Left ventricle myocardium inferior (tissue), 1 donor: ENCODE results near the gene CDC42SE2. TPM values are rescaled to one million over a fixed set of nuclear protein-coding genes. Genes with fewer than 3 reads are reported as not detected.

Source experiments
- DNase-seq: peaks from one replicate; pipeline ENCODE4 v3.0.0-alpha.2; 2020
- H3K27ac ChIP-seq: fragments of 200-600 bp; replicated peaks from 2 replicates; pipeline ENCODE4 v1.8.0; 2021
- H3K27me3 ChIP-seq: fragments of 200-600 bp; 2 replicates; pipeline ENCODE4 v1.8.0; 2021; ENCODE audit warnings: low read depth
- H3K36me3 ChIP-seq: fragments of 200-600 bp; 2 replicates; pipeline ENCODE4 v1.8.0; 2021
- H3K4me1 ChIP-seq: fragments of 200-600 bp; 2 replicates; pipeline ENCODE4 v1.8.0; 2021
- H3K4me3 ChIP-seq: fragments of 200-600 bp; 2 replicates; pipeline ENCODE4 v1.8.0; 2021; ENCODE audit warnings: mild to moderate bottlenecking, moderate library complexity
- H3K9me3 ChIP-seq: fragments of 200-600 bp; replicated peaks from 2 replicates; pipeline ENCODE4 v1.8.0; 2021
- intact Hi-C: fragments of 100-400 bp; cut with micrococcal nuclease; formaldehyde crosslinking; loops from one replicate; pipeline ENCODE4 v1.11.0; 2022
- total RNA-seq: library from RNA; stranded (reverse); fragmentation: NEBNext Ultra II Directional; extraction: Animal tissue kit (Norgen Biotek cat#: 25700); gene quantifications from one replicate; pipeline ENCODE4 v1.2.1, GENCODE V29; 2021
- TF ChIP-seq, protein P1 (sequence below): fragments of 200-600 bp; IDR thresholded peaks from 2 replicates; pipeline ENCODE4 v1.8.0; 2021; ENCODE audit warnings: antibody characterized with exemption, mild to moderate bottlenecking, borderline replicate concordance
- donor health status: DM: no; HTN: yes; CAD: no; lungs with severe emphysema.

CDC42SE2 gene
- total RNA-seq, 1 donor from 2014 or later = 10.3 TPM

DNA sequence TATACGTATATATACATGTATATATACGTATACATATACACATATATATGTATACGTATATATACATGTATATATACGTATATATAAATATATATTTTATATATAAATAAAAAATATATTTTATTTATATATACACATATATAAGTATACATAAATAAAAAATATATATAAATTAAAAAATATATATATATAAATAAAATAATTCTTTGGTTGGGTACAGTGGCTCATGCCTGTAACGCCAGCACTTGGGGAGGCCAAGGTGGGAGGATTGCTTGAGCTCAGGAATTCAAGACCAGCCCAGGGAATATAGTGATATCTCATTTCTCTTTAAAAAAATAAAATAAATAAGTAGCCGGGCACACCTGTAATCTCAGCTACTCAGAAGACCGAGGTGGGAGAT is 155.0 kb downstream of the CDC42SE2 start:
- Histone ChIP-seq H3K27ac (no peak overlapping the region), H3K27me3 (no peaks in the 10 kb centered on the region), H3K36me3 (peaks cover 7% of the 10 kb centered on the region), H3K4me1 (no peaks in the 10 kb centered on the region), H3K9me3 (no peaks in the 10 kb centered on the region), H3K4me3 (no peak overlapping the region)
- TF ChIP-seq, protein P1, sequence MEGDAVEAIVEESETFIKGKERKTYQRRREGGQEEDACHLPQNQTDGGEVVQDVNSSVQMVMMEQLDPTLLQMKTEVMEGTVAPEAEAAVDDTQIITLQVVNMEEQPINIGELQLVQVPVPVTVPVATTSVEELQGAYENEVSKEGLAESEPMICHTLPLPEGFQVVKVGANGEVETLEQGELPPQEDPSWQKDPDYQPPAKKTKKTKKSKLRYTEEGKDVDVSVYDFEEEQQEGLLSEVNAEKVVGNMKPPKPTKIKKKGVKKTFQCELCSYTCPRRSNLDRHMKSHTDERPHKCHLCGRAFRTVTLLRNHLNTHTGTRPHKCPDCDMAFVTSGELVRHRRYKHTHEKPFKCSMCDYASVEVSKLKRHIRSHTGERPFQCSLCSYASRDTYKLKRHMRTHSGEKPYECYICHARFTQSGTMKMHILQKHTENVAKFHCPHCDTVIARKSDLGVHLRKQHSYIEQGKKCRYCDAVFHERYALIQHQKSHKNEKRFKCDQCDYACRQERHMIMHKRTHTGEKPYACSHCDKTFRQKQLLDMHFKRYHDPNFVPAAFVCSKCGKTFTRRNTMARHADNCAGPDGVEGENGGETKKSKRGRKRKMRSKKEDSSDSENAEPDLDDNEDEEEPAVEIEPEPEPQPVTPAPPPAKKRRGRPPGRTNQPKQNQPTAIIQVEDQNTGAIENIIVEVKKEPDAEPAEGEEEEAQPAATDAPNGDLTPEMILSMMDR = no peak
- intact Hi-C loops = loop anchor here (5.0 kb wide), 1 partner anchor 247 kb away; the partner anchor contains the start of gene LYRM7
- no peak for DNase-seq

DNA sequence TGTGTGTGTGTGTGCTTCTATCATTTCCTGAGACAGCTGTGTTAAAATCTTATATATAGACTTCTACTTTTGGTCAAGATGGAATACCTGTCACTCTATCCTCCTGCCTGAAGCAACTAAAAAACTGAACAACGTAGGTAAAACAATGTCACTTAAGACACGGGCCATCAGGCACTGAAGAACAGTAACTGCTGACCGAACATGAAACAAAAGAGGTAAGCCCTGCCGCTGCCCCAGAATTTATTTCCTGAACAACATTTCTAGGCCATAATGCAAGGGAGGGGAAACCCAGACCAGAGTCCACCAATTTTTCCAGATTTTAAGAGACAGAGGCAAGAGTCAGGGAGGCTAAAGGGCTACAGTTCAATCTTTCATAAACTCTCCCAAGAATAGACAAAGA is 156.0 kb downstream of the CDC42SE2 start:
- Histone ChIP-seq H3K9me3 (no peaks in the 10 kb centered on the region), H3K4me1 (no peaks in the 10 kb centered on the region), H3K36me3 (peaks cover 12% of the 10 kb centered on the region), H3K4me3 (no peak overlapping the region), H3K27me3 (no peaks in the 10 kb centered on the region), H3K27ac (no peak overlapping the region)
- TF ChIP-seq, protein P1 = no peak
- no peak for DNase-seq
- intact Hi-C loops = loop anchor here (5.0 kb wide), 1 partner anchor 248 kb away; the partner anchor contains the start of gene LYRM7

DNA sequence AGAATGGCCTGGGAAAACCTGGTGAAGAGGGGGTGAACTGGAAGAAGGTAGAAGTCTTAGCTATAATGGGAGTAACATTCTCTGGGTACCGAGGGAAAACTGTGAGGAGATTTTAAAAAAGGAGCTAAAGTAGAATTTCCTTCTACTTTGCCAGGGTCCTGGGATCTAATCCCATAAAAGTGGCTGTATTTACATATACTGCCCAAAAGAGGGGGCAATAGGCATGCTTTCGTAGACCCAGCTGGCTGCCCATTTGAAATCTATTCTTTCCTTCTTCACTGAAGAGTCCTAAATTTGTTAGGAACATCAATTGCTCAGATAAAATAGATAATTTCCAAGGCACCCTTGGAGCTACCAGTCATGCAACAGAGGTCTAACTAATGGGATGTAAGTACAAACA is 159.2 kb downstream of the CDC42SE2 start:
- peaks cover 32% of the 10 kb centered on the region for H3K36me3 ChIP-seq
- TF ChIP-seq, protein P1 = peak; percentile 54
- intact Hi-C loops = no loop called here

GRCh38 chr5:131426011-131426410 is 162.2 kb downstream of the CDC42SE2 start:
- Histone ChIP-seq H3K4me1 (no peaks in the 10 kb centered on the region), H3K27ac (no peak overlapping the region), H3K36me3 (peaks cover 59% of the 10 kb centered on the region), H3K27me3 (no peaks in the 10 kb centered on the region), H3K9me3 (no peaks in the 10 kb centered on the region), H3K4me3 (no peak overlapping the region)
- intact Hi-C loops = no loop called here
- TF ChIP-seq, protein P1 = no peak
- DNase-seq = no peak

More for the DNA sequence above, 159.2 kb downstream of the CDC42SE2 start:
- no peaks in the 10 kb centered on the region for H3K27me3 ChIP-seq
- no peaks in the 10 kb centered on the region for H3K9me3 ChIP-seq
- no peak overlapping the region for H3K27ac ChIP-seq
- no peak for DNase-seq
- H3K4me1 ChIP-seq = no peaks in the 10 kb centered on the region
- no peak overlapping the region for H3K4me3 ChIP-seq

DNA sequence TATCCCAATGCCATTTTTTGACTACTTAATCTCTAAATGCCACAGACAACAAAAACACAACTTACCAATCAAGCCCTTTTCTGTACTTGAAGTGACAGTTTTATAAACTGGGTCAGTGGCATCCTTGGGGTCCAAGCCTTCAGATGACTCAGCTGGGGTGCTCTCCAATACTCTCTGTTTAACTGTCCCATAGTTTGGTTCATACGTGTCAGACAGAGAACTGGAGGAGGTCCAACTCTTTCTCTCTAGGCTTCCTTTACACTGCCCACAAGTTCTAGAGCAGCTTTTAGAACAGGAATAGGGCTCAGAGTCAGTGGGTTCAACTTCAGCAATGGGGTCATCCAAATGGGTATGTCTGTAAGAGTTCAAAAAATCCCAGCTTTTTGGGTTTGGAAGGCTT is 166.9 kb downstream of the CDC42SE2 start:
- Histone ChIP-seq H3K4me1 (peaks cover under 1% of the 10 kb centered on the region), H3K4me3 (no peak overlapping the region), H3K27ac (no peak overlapping the region), H3K27me3 (no peaks in the 10 kb centered on the region), H3K9me3 (no peaks in the 10 kb centered on the region), H3K36me3 (peaks cover 80% of the 10 kb centered on the region)
- DNase-seq = no peak
- intact Hi-C loops = no loop called here
- TF ChIP-seq, protein P1 = no peak

DNA sequence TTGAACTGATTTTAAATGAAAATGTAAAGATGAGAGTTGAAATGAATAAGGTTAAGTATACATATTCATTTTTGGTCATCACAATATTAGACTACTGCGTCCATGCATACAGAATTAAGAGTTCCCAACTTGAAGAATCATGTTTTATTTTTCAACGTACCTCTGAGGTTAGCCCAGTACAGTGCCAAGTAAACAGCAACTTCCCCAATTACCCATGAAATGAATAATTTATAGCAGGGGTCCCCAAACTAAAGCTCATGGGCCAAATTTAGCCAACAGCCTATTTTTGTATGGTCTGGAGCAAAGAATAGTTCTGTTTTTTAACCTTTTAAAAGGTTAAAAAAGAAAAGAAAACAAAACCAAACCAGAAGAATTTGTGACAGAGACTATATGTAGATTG is 167.9 kb downstream of the CDC42SE2 start:
- no peaks in the 10 kb centered on the region for H3K9me3 ChIP-seq
- no peaks in the 10 kb centered on the region for H3K27me3 ChIP-seq
- H3K4me1 ChIP-seq = peaks cover 8% of the 10 kb centered on the region
- H3K4me3 ChIP-seq = no peak overlapping the region
- peaks cover 72% of the 10 kb centered on the region for H3K36me3 ChIP-seq
- intact Hi-C loops = no loop called here
- no peak overlapping the region for H3K27ac ChIP-seq
- no peak for DNase-seq
- TF ChIP-seq, protein P1 = no peak
